Erythroblast (primary cell): ENCODE data around the gene JPT2.

Experiments used
- GATA1 ChIP-seq: IDR thresholded peaks from 2 replicates; pipeline ENCODE4 v1.6.1; 2011; ENCODE audit warnings: low read depth, mild to moderate bottlenecking, control low read depth, low read length, moderate library complexity
- POLR2A ChIP-seq: IDR thresholded peaks from 2 replicates; pipeline ENCODE4 v1.6.1; 2011; ENCODE audit warnings: mild to moderate bottlenecking, low read length

DNA sequence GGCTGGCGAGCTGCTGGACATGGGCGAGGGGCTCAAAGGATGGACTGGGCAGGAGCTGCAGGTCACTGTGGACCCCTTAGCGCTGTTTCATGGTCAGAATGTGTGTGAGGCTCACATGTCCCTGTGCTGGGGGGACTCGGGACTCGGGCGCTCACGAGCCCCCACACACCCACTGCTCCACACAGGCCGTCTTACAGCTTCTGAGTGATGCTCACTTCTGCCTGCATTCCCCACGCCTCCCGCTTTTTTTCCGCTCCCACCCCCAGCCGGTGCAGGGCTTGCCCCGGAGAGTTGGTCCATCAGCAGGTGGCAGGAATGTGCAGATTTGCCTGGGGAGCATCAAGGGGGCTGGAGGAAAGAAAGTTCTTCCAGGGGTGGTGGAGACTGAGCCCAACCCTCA lies 20.2 kb upstream of the JPT2 start:
- no peak for TF ChIP-seq POLR2A
- no peak for TF ChIP-seq GATA1
